SK-N-SH treated with all-trans-retinoic acid at 6 μM for 48 hours (cell line): ENCODE results near the gene PTX3.
A peak's percentile ranks its signal among the peaks of the same experiment; 100 is the strongest.

Experiments used
- ATAC-seq: fragments of 200-7000 bp; cut with Tn5 transposase; 3 replicates; pipeline ENCODE4 v1.9.1; 2020; ENCODE audit warnings: mild to moderate bottlenecking, moderate library complexity
- BACH2 ChIP-seq: fragments of 250-450 bp; sonication (Bioruptor Pico); IDR thresholded peaks from 2 replicates; pipeline ENCODE4 v1.9.0; 2021; ENCODE audit warnings: mild to moderate bottlenecking, borderline replicate concordance
- CSDC2 ChIP-seq: fragments of 250-450 bp; sonication (Bioruptor Pico); IDR thresholded peaks from 2 replicates; pipeline ENCODE4 v1.5.0; 2020; ENCODE audit warnings: mild to moderate bottlenecking, moderate library complexity
- ESRRG ChIP-seq: fragments of 250-450 bp; sonication (Bioruptor Pico); IDR thresholded peaks from 2 replicates; pipeline ENCODE4 v1.6.1; 2021; ENCODE audit warnings: mild to moderate bottlenecking
- GLIS3 ChIP-seq: fragments of 250-450 bp; sonication (Bioruptor Pico); IDR thresholded peaks from 2 replicates; pipeline ENCODE4 v1.5.0; 2020; ENCODE audit warnings: mild to moderate bottlenecking, moderate library complexity
- ISL1 ChIP-seq: fragments of 250-450 bp; sonication (Bioruptor Pico); IDR thresholded peaks from 2 replicates; pipeline ENCODE4 v2.1.2; 2022; ENCODE audit warnings: mild to moderate bottlenecking, moderate library complexity
- OSR1 ChIP-seq: fragments of 250-450 bp; sonication (Bioruptor Pico); IDR thresholded peaks from 2 replicates; pipeline ENCODE4 v1.8.0; 2022; ENCODE audit warnings: moderate library complexity, mild to moderate bottlenecking, inconsistent platforms
- PPARA ChIP-seq: fragments of 250-450 bp; sonication (Bioruptor Pico); IDR thresholded peaks from 2 replicates; pipeline ENCODE4 v1.5.0; 2020; ENCODE audit warnings: mild to moderate bottlenecking, borderline replicate concordance
- SNAI2 ChIP-seq: fragments of 250-450 bp; sonication (Bioruptor Pico); IDR thresholded peaks from 2 replicates; pipeline ENCODE4 v1.5.0; 2020; ENCODE audit warnings: mild to moderate bottlenecking, moderate library complexity
- TCF4 ChIP-seq: fragments of 250-450 bp; sonication (Bioruptor Pico); IDR thresholded peaks from 2 replicates; pipeline ENCODE4 v1.8.0; 2021; ENCODE audit warnings: mild to moderate bottlenecking, moderate library complexity, borderline replicate concordance
- TOX ChIP-seq: fragments of 250-450 bp; sonication (Bioruptor Pico); IDR thresholded peaks from 2 replicates; pipeline ENCODE4 v1.8.0; 2021; ENCODE audit warnings: mild to moderate bottlenecking, moderate library complexity, borderline replicate concordance
- TSHZ2 ChIP-seq: fragments of 250-450 bp; sonication (Bioruptor Pico); IDR thresholded peaks from 2 replicates; pipeline ENCODE4 v1.5.0; 2020; ENCODE audit warnings: mild to moderate bottlenecking, moderate library complexity
- ZC3H10 ChIP-seq: fragments of 250-450 bp; sonication (Bioruptor Pico); IDR thresholded peaks from 2 replicates; pipeline ENCODE4 v1.5.1; 2021; ENCODE audit warnings: mild to moderate bottlenecking, moderate library complexity
- ZFP3 ChIP-seq: fragments of 250-450 bp; sonication (Bioruptor Pico); IDR thresholded peaks from 2 replicates; pipeline ENCODE4 v1.5.0; 2020; ENCODE audit warnings: mild to moderate bottlenecking, moderate library complexity
- ZFP30 ChIP-seq: fragments of 450-650 bp; formaldehyde crosslinking; IDR thresholded peaks from 2 replicates; pipeline ENCODE4 v1.5.0; 2022; ENCODE audit warnings: mild to moderate bottlenecking, moderate library complexity
- ZNF565 ChIP-seq: fragments of 450-650 bp; formaldehyde crosslinking; conservative IDR thresholded peaks from 2 replicates; pipeline ENCODE4 v1.5.0; 2020; ENCODE audit warnings: low read depth, mild to moderate bottlenecking, moderate library complexity
- ZNF70 ChIP-seq: fragments of 450-650 bp; formaldehyde crosslinking; IDR thresholded peaks from 2 replicates; pipeline ENCODE4 v1.5.0; 2020; ENCODE audit warnings: mild to moderate bottlenecking, moderate library complexity
- ZNF8 ChIP-seq: fragments of 450-650 bp; formaldehyde crosslinking; IDR thresholded peaks from 2 replicates; pipeline ENCODE4 v1.5.0; 2020; ENCODE audit warnings: mild to moderate bottlenecking, moderate library complexity
- TF ChIP-seq, protein P1 (sequence below): fragments of 250-450 bp; sonication (Bioruptor Pico); IDR thresholded peaks from 2 replicates; pipeline ENCODE4 v1.5.1; 2020; ENCODE audit warnings: low read depth, mild to moderate bottlenecking, moderate library complexity
- TF ChIP-seq, protein P2 (sequence below): fragments of 250-450 bp; sonication (Bioruptor Pico); IDR thresholded peaks from 2 replicates; pipeline ENCODE4 v1.5.1; 2021; ENCODE audit warnings: mild to moderate bottlenecking, moderate library complexity
- TF ChIP-seq, protein P3 (sequence below): fragments of 250-450 bp; sonication (Bioruptor Pico); IDR thresholded peaks from 2 replicates; pipeline ENCODE4 v1.8.0; 2020; ENCODE audit warnings: mild to moderate bottlenecking, moderate library complexity, borderline replicate concordance

Gene PTX3

GRCh38 chr3:157398598-157398997 is 38.1 kb upstream of the PTX3 start (continued):
- no peak for TF ChIP-seq TSHZ2 (CRISPR knock-in tag)

- TF ChIP-seq BACH2 (no peak), ISL1 (no peak), ESRRG (CRISPR knock-in tag) (no peak), ZC3H10 (no peak), TSHZ2 (CRISPR knock-in tag) (no peak), ZFP30 (no peak), ZNF565 (CRISPR knock-in tag) (no peak), PPARA (CRISPR knock-in tag) (no peak)
- TF ChIP-seq, protein P1, sequence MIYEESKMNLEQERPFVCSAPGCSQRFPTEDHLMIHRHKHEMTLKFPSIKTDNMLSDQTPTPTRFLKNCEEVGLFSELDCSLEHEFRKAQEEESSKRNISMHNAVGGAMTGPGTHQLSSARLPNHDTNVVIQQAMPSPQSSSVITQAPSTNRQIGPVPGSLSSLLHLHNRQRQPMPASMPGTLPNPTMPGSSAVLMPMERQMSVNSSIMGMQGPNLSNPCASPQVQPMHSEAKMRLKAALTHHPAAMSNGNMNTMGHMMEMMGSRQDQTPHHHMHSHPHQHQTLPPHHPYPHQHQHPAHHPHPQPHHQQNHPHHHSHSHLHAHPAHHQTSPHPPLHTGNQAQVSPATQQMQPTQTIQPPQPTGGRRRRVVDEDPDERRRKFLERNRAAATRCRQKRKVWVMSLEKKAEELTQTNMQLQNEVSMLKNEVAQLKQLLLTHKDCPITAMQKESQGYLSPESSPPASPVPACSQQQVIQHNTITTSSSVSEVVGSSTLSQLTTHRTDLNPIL (CRISPR knock-in tag), result no peak
- no peak for ATAC-seq
These were observed 32.3 kb upstream of the PTX3 start for GRCh38 chr3:157404381-157404780.

DNA sequence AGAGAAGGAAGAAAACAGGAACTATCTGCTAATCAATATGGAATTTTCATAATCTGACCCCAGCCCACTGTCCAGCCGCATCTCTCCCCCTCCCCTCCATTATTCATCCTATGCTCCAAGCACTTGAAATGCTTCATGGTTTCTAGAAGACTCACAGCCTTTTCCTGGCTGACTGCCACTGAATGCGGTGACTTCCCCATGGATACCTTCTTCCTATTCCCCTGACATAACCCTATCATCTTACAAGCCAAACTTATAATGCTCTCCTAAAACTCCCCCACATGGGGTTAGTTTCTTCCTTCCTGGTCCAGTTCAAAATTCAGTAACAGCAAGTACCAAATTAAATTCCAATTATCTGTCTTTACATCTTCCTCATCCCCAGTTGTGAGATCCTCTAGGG is 31.2 kb upstream of the PTX3 start:
- ATAC-seq, result peak; percentile 75
- TF ChIP-seq ZNF565 (CRISPR knock-in tag) (no peak), ZNF8 (CRISPR knock-in tag) (no peak), GLIS3 (no peak), OSR1 (CRISPR knock-in tag) (no peak), ZFP3 (CRISPR knock-in tag) (no peak), CSDC2 (CRISPR knock-in tag) (no peak), PPARA (CRISPR knock-in tag) (no peak), SNAI2 (CRISPR knock-in tag) (no peak), TOX (CRISPR knock-in tag) (no peak)
- TF ChIP-seq, protein P2, sequence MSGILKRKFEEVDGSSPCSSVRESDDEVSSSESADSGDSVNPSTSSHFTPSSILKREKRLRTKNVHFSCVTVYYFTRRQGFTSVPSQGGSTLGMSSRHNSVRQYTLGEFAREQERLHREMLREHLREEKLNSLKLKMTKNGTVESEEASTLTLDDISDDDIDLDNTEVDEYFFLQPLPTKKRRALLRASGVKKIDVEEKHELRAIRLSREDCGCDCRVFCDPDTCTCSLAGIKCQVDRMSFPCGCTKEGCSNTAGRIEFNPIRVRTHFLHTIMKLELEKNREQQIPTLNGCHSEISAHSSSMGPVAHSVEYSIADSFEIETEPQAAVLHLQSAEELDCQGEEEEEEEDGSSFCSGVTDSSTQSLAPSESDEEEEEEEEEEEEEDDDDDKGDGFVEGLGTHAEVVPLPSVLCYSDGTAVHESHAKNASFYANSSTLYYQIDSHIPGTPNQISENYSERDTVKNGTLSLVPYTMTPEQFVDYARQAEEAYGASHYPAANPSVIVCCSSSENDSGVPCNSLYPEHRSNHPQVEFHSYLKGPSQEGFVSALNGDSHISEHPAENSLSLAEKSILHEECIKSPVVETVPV (CRISPR knock-in tag), result no peak
- TF ChIP-seq, protein P1 (CRISPR knock-in tag), result no peak

DNA sequence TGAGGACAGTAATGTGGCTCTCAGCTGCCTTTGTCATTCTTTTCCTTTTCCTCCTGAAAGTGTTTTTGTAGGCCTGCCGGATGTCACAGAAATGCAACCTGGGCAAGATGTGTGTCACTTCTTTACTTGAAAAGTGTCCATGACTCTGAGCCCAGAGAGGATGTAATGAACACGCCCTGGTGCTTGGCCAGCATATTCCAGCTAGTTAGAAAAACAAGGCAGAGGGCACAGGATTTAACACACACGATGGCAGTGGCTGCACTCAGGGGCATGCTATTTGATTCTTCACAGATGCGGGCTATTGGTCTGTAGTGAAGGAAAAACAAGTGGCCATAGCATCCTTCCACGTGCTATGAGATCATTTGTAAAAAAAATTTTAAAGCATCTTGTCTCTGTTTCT is 30.3 kb upstream of the PTX3 start:
- TF ChIP-seq TSHZ2 (CRISPR knock-in tag), result no peak
- TF ChIP-seq, protein P3, sequence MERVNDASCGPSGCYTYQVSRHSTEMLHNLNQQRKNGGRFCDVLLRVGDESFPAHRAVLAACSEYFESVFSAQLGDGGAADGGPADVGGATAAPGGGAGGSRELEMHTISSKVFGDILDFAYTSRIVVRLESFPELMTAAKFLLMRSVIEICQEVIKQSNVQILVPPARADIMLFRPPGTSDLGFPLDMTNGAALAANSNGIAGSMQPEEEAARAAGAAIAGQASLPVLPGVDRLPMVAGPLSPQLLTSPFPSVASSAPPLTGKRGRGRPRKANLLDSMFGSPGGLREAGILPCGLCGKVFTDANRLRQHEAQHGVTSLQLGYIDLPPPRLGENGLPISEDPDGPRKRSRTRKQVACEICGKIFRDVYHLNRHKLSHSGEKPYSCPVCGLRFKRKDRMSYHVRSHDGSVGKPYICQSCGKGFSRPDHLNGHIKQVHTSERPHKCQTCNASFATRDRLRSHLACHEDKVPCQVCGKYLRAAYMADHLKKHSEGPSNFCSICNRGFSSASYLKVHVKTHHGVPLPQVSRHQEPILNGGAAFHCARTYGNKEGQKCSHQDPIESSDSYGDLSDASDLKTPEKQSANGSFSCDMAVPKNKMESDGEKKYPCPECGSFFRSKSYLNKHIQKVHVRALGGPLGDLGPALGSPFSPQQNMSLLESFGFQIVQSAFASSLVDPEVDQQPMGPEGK (CRISPR knock-in tag), result no peak
- TF ChIP-seq, protein P2 (CRISPR knock-in tag), result no peak
- TF ChIP-seq PPARA (CRISPR knock-in tag), result no peak
- no peak for TF ChIP-seq ISL1
- TF ChIP-seq ZC3H10, result no peak
- TF ChIP-seq ZNF70 (CRISPR knock-in tag), result no peak
- TF ChIP-seq GLIS3, result no peak
- TF ChIP-seq TCF4 (CRISPR knock-in tag), result no peak
- no peak for TF ChIP-seq ZNF8 (CRISPR knock-in tag)
- no peak; the same call in 2 of the 3 replicates for ATAC-seq
